KMS-11 (cell line): ENCODE results near the gene ASPA.

Experiments
- H2AFZ ChIP-seq: fragments of 200-600 bp; sonication (generic); 2 replicates; pipeline ENCODE4 v1.6.1; 2016; ENCODE audit warnings: antibody characterized with exemption, mixed run types, low read depth
- H3K27ac ChIP-seq: fragments of 200-600 bp; sonication (generic); 2 replicates; pipeline ENCODE4 v1.6.1; 2016; ENCODE audit warnings: mild to moderate bottlenecking, mixed run types
- H3K27me3 ChIP-seq: fragments of 200-600 bp; sonication (generic); 2 replicates; pipeline ENCODE4 v1.6.1; 2017; ENCODE audit warnings: mild to moderate bottlenecking, low read depth, mixed run types, moderate library complexity; ENCODE audit not compliant: insufficient read depth
- H3K36me3 ChIP-seq: fragments of 200-600 bp; sonication (generic); 2 replicates; pipeline ENCODE4 v1.6.1; 2017; ENCODE audit warnings: mild to moderate bottlenecking, mixed run types; ENCODE audit not compliant: insufficient read depth
- H3K4me1 ChIP-seq: fragments of 200-600 bp; sonication (generic); 2 replicates; pipeline ENCODE4 v1.6.1; 2016; ENCODE audit warnings: mild to moderate bottlenecking, low read depth, mixed run types; ENCODE audit not compliant: poor library complexity, severe bottlenecking
- H3K4me2 ChIP-seq: fragments of 200-600 bp; sonication (generic); 2 replicates; pipeline ENCODE4 v1.7.0; 2016; ENCODE audit warnings: mild to moderate bottlenecking, mixed run types
- H3K4me3 ChIP-seq: fragments of 200-600 bp; sonication (generic); IDR thresholded peaks from 2 replicates; pipeline ENCODE4 v1.6.1; 2017; ENCODE audit warnings: low read depth, low read length, mixed read lengths; ENCODE audit not compliant: insufficient read depth
- H3K79me2 ChIP-seq: fragments of 200-600 bp; sonication (generic); 2 replicates; pipeline ENCODE4 v1.6.1; 2016; ENCODE audit warnings: low read depth, mixed run types; ENCODE audit not compliant: insufficient read depth
- H3K9ac ChIP-seq: fragments of 200-600 bp; sonication (generic); 2 replicates; pipeline ENCODE4 v1.6.1; 2016; ENCODE audit warnings: mild to moderate bottlenecking, mixed run types
- H4K20me1 ChIP-seq: fragments of 200-600 bp; sonication (generic); 2 replicates; pipeline ENCODE4 v1.6.1; 2016; ENCODE audit warnings: mild to moderate bottlenecking, mixed run types; ENCODE audit not compliant: insufficient read depth
- CTCF ChIP-seq: fragments of 200-600 bp; sonication (generic); conservative IDR thresholded peaks from 2 replicates; pipeline ENCODE4 v1.6.1; 2017; ENCODE audit warnings: low read depth, mild to moderate bottlenecking, antibody characterized with exemption, low read length, moderate library complexity, mixed read lengths

Gene ASPA

GRCh38 chr17:3546997-3547396 lies 71.2 kb downstream of the ASPA start:
- Histone ChIP-seq H2AFZ (no peak overlapping the region), H4K20me1 (no peaks in the 10 kb centered on the region), H3K79me2 (no peaks in the 10 kb centered on the region), H3K4me1 (no peaks in the 10 kb centered on the region), H3K9ac (no peak overlapping the region), H3K4me2 (no peak overlapping the region), H3K27ac (no peak overlapping the region), H3K27me3 (no peaks in the 10 kb centered on the region), H3K36me3 (no peaks in the 10 kb centered on the region), H3K4me3 (no peak overlapping the region)
- no peak for TF ChIP-seq CTCF

- Histone ChIP-seq H3K4me1 (no peaks in the 10 kb centered on the region), H2AFZ (no peak overlapping the region), H3K4me3 (no peak overlapping the region), H3K36me3 (no peaks in the 10 kb centered on the region), H3K79me2 (no peaks in the 10 kb centered on the region), H3K27me3 (no peaks in the 10 kb centered on the region), H3K4me2 (no peak overlapping the region), H3K9ac (no peak overlapping the region), H4K20me1 (no peaks in the 10 kb centered on the region), H3K27ac (no peak overlapping the region)
- no peak for TF ChIP-seq CTCF
These were observed 71.8 kb downstream of the ASPA start for GRCh38 chr17:3547628-3548027.

GRCh38 chr17:3549610-3550162 lies 73.9 kb downstream of the ASPA start:
- no peak overlapping the region for H3K9ac ChIP-seq
- no peaks in the 10 kb centered on the region for H3K4me1 ChIP-seq
- H3K27me3 ChIP-seq = no peaks in the 10 kb centered on the region
- no peak overlapping the region for H2AFZ ChIP-seq
- H4K20me1 ChIP-seq = no peaks in the 10 kb centered on the region
- no peak overlapping the region for H3K27ac ChIP-seq
- H3K4me2 ChIP-seq = no peak overlapping the region
- H3K4me3 ChIP-seq = no peak overlapping the region
- no peak for TF ChIP-seq CTCF
- no peaks in the 10 kb centered on the region for H3K36me3 ChIP-seq
- no peaks in the 10 kb centered on the region for H3K79me2 ChIP-seq

GRCh38 chr17:3551189-3551588 lies 75.4 kb downstream of the ASPA start:
- Histone ChIP-seq H3K27ac (no peak overlapping the region), H3K79me2 (no peaks in the 10 kb centered on the region), H3K27me3 (no peaks in the 10 kb centered on the region), H3K36me3 (no peaks in the 10 kb centered on the region), H4K20me1 (no peaks in the 10 kb centered on the region), H3K4me1 (no peaks in the 10 kb centered on the region), H2AFZ (no peak overlapping the region), H3K4me3 (no peak overlapping the region), H3K9ac (no peak overlapping the region), H3K4me2 (no peak overlapping the region)
- TF ChIP-seq CTCF = no peak
